Measurements from ENCODE around the gene ULK4.
A peak's percentile ranks its signal among the peaks of the same experiment; 100 is the strongest.

The ULK4 gene

DNA sequence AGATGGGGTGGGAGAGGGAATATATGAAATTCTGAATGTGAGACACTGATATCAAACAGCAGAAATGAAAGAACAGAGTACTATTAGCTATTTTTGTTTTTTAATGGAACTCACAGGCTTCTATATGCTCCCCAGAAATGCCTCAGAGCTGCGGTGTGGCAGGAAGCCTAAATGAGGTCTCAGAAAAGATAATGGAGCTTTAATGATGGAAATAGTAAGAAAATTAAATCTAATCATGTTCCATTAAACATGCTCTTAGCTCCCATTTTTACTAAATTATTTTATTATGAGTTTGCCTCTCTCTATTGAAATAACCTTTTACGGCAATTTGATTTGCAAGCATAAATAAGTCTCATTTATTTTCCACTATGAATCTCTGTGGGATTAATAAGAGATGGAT lies 378.9 kb downstream of the ULK4 start:
- no peak for TF ChIP-seq CTCF (conservative IDR thresholded peaks at IDR 0.05)
- no peak overlapping the region for H3K27ac ChIP-seq

GRCh38 chr3:41581700-41582099 lies 380.2 kb downstream of the ULK4 start:
- no peak overlapping the region for H3K27ac ChIP-seq
- no peak for TF ChIP-seq CTCF (conservative IDR thresholded peaks at IDR 0.05)

DNA sequence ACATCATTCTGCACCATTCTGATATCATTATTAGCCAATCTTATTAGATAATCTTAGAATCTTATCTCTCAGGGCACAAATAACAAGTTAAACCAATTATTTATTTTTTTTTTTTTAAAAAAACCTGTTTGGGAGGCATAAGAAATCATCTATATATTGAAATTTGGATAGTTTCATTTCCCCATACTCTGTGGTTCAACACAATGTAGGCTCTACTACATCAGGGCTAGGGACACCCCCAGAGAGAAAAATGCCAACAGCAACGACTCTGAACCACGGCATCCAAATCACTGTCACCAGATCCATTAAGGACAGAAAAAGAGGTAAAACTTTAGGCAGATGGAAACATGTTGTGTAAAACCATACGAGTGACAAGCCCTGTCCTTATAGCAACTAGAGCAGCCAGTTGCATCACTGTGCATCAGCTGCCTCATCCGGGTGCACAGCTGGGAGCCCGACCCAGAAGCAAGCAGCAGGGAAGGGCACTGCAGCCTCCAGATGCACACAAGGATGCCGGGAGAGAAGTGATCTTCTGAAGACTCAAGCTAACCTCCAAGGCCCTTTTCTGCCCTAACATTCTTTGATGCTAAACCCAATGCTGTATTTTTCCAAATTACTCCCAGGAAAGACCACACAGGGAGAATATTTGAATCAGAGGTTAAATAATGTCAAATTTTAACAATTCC lies 381.5 kb downstream of the ULK4 start:
- no peak for TF ChIP-seq CTCF (conservative IDR thresholded peaks at IDR 0.05)
- H3K27ac ChIP-seq, result no peak overlapping the region

DNA sequence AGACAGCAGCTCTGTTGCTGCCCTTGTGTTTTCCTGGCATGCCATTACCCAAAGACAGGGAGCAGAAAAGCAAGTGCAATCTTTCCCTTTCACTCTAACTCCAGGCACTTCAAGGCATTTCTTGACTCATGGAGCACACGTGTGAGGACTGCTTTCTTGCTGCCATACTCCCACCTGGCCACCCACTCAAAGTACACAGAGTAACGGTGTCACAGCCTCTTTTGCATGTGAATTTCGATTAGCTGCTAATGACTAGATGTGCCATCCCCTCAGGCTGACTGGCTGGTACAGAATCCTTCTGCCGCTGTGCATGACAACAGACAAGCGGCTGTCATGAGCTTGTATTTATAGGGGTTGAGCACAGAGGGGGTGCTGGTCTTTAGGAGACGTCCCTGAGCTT lies 382.0 kb downstream of the ULK4 start:
- no peak overlapping the region for H3K27ac ChIP-seq
- no peak for TF ChIP-seq CTCF (conservative IDR thresholded peaks at IDR 0.05)

GRCh38 chr3:41578798-41579197 lies 383.1 kb downstream of the ULK4 start:
- no peak overlapping the region for H3K27ac ChIP-seq
- no peak for TF ChIP-seq CTCF (conservative IDR thresholded peaks at IDR 0.05)

GRCh38 chr3:41575724-41576123 lies 386.2 kb downstream of the ULK4 start:
- no peak for TF ChIP-seq CTCF (conservative IDR thresholded peaks at IDR 0.05)
- no peak overlapping the region for H3K27ac ChIP-seq

GRCh38 chr3:41574900-41575299 lies 387.0 kb downstream of the ULK4 start:
- H3K27ac ChIP-seq, result no peak overlapping the region
- TF ChIP-seq CTCF (conservative IDR thresholded peaks at IDR 0.05), result peak; percentile 33

Data from VCaP (cell line).